Thymus (tissue), 11 donors: ENCODE results near the gene ACBD6. TPM values are rescaled to one million over a fixed set of nuclear protein-coding genes. Genes with fewer than 3 reads are reported as not detected.
A peak's percentile ranks its signal among the peaks of the same experiment; 100 is the strongest.
"Not testable (repeated sequence)": the region's sequence is repeated elsewhere in the genome, so short reads cannot be mapped to it uniquely, and the experiment has no call there.

Source experiments
- DNase-seq, 9 donors: peaks; one replicate each; pipeline ENCODE4 v3.0.0-alpha.2; 2013; ENCODE audit warnings: low spot score in 9 of 9, low read depth in 6 of 9, missing footprints in 1 of 9
- H3K27ac ChIP-seq, 2 donors: one replicate each; pipeline ENCODE4 v1.5.1; 2013; ENCODE audit warnings: control low read depth in 1 of 2, low read depth in 1 of 2, low read length in 1 of 2, mild to moderate bottlenecking in 1 of 2, moderate library complexity in 1 of 2
- H3K27me3 ChIP-seq, 2 donors: one replicate each; pipeline ENCODE4 v1.5.1; 2013; ENCODE audit warnings: low read length in 1 of 2; ENCODE audit not compliant: control insufficient read depth in 2 of 2, insufficient read depth in 1 of 2
- H3K36me3 ChIP-seq, 2 donors: one replicate each; pipeline ENCODE4 v1.5.1; 2013; ENCODE audit warnings: low read length in 1 of 2, mild to moderate bottlenecking in 1 of 2, moderate library complexity in 1 of 2; ENCODE audit not compliant: control insufficient read depth in 2 of 2, insufficient read depth in 2 of 2
- H3K4me1 ChIP-seq, 2 donors: one replicate each; pipeline ENCODE4 v1.5.1; 2013; ENCODE audit warnings: low read length in 2 of 2; ENCODE audit not compliant: control insufficient read depth in 2 of 2, insufficient read depth in 2 of 2
- H3K4me3 ChIP-seq, 2 donors: one replicate each; pipeline ENCODE4 v1.5.1; 2013; ENCODE audit warnings: low read length in 2 of 2, control low read depth in 1 of 2, mild to moderate bottlenecking in 1 of 2
- H3K9me3 ChIP-seq, 2 donors: one replicate each; pipeline ENCODE4 v1.5.1; 2013; ENCODE audit warnings: low read length in 1 of 2, mild to moderate bottlenecking in 1 of 2; ENCODE audit not compliant: control insufficient read depth in 2 of 2, insufficient read depth in 1 of 2
- WGBS: extraction: QIAGEN DNeasy Blood & Tissue Kit; methylation state at CpG from one replicate; pipeline ENCODE4 v1.1.7; 2013; 5-methylcytosine and 5-hydroxymethylcytosine counted together
- polyA plus RNA-seq: library from polyadenylated mRNA; stranded (reverse); fragments of 200-250 nt; gene quantifications from one replicate; pipeline ENCODE4 v1.2.3, GENCODE V29; 2013
- total RNA-seq: library from RNA; stranded (reverse); fragments of 120-200 nt; gene quantifications from one replicate; pipeline ENCODE4 v1.2.4, GENCODE V29; 2013
- donor health status: healthy.

ACBD6 gene
- total and polyA plus RNA-seq, 2 donors: 35.0 to 48.7 TPM

DNA sequence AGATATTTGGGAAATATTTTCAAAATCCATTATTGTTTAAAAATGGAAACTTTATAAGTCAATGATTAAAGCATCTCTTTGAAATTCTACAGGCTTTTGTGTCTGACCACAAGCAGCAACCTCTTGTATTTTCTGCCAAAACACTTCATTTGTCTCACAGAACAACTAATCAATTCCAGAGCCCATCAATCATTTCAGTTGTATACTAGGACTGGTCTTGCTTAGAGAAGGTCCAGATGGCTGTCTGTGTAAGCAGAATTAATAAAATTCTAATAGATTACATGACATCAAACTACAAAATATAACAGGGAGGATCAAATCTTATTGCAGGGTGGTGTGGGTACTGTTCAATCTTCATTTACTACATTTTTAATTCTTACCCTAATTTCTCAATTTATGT, 76.4 kb downstream of the ACBD6 start:
- no peak overlapping the region for H3K27ac ChIP-seq
- DNase-seq: no peak
- H3K4me3 ChIP-seq: no peak overlapping the region
- no peaks in the 10 kb centered on the region for H3K4me1 ChIP-seq
- no peaks in the 10 kb centered on the region for H3K27me3 ChIP-seq
- no peaks in the 10 kb centered on the region for H3K36me3 ChIP-seq
- no peaks in the 10 kb centered on the region for H3K9me3 ChIP-seq

DNA sequence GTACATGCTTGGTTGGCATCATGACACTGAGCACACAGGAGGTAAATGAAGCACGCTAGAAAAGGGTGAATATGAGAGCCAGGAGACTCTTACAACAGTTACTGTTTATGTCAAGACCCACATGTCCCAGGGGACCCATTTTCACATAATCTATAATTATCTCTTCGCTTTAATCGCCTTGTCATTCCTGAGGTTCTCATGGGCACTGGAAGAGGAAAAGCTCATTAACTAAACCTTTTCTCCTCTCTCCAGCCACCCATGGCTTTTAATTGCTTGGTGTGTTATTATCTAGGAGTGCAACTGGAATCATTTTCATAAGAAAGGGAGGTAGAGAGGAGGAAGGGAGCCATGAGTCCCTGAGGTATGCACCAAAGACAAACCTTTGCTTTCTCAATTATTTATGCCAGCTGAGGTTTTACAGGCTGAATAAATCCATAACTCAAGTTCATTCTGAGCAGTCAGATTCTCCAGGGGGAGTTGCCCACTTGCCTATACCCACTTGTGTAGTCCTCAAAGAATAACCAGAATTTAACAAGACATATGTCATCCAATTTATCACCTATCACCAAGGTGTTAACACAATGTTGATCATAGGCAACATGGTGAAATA, 77.4 kb downstream of the ACBD6 start:
- WGBS: 98% methylated on average over 3 of the region's 3 CpGs
- DNase-seq: no peak
- H3K4me1 ChIP-seq: no peaks in the 10 kb centered on the region
- no peak overlapping the region for H3K4me3 ChIP-seq
- H3K27ac ChIP-seq: no peak overlapping the region
- H3K27me3 ChIP-seq: no peaks in the 10 kb centered on the region
- no peaks in the 10 kb centered on the region for H3K36me3 ChIP-seq
- no peaks in the 10 kb centered on the region for H3K9me3 ChIP-seq

DNA sequence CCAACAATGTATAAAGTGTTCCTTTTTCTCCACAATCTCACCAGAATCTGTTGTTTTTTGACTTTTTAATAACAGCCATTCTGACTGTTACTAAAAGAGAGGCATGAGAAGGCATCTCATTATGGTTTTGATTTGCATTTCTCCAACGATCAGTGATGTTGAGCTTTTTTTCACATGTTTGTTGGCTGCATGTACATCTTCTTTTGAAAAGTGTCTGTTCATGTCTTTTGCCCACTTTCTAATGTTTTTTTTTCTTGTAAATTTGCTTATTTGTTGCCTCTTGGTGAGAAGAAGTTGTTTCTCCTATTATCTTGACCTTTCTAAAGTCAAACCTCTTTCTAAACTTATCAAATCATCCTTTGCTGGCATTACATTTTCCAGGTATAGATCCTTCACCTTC, 80.8 kb downstream of the ACBD6 start:
- H3K4me1 ChIP-seq: no peaks in the 10 kb centered on the region
- H3K36me3 ChIP-seq: no peaks in the 10 kb centered on the region
- no peaks in the 10 kb centered on the region for H3K9me3 ChIP-seq
- no peak for DNase-seq
- no peak overlapping the region for H3K27ac ChIP-seq
- H3K4me3 ChIP-seq: no peak overlapping the region
- no peaks in the 10 kb centered on the region for H3K27me3 ChIP-seq
- WGBS: 98% methylated on average over 1 of the region's 1 CpG

DNA sequence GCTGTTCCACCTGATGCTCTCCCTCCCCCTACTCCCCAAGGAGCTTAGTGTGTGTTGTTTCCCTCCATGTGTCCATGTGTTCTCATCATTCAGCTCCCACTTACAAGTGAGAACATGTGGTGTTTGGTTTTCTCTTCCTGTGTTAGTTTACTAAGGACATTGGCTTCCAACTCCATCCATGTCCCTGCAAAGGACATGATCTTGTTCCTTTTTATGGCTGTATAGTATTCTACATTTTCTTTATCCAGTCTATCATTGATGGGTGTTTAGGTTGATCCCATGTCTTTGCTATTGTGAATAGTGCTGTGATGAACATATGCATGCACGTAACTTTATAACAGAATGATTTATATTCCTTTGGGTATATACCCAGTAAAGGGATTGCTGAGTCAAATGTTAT, 81.2 kb downstream of the ACBD6 start:
- H3K27me3 ChIP-seq, H3K4me3 ChIP-seq, H3K9me3 ChIP-seq, H3K36me3 ChIP-seq, DNase-seq, H3K4me1 ChIP-seq, H3K27ac ChIP-seq: not testable (repeated sequence)
- 97% methylated on average over 1 of the region's 1 CpG for WGBS

DNA sequence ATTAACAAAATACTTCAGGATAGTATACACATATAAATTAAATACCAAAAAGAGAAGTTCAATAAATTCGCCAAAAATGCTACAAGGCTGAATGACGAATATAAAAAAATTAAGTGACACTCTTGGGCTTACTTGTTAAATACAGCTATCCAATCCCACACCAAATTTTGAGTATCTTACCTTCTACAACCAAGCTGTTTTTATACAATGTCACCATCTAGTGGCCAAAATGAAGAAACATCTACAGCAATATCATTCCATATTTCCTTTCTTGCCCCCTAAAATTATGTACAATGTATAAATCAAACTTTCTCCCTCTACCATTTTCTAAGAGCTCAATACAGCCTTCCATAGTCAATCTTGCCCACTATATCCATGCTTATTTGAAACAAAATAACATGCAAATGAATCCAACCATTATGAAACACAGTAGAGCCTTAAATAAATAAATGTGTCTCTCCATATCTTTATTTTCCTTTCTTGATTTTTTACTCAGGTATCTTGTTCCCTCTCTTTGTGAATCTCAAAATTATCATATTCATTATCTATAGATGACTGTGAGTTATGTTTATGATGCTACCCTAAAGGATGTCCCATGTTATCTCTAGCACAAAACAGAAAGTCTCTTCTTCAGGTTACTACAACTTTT, 86.3 kb downstream of the ACBD6 start:
- H3K4me3 ChIP-seq: no peak overlapping the region
- H3K27ac ChIP-seq: no peak overlapping the region
- WGBS: 96% methylated on average over 2 of the region's 2 CpGs
- H3K27me3 ChIP-seq: no peaks in the 10 kb centered on the region
- no peaks in the 10 kb centered on the region for H3K9me3 ChIP-seq
- no peaks in the 10 kb centered on the region for H3K36me3 ChIP-seq
- DNase-seq: peak in 8 of 9 donors; percentile 8 to 52 (median 20)
- H3K4me1 ChIP-seq: no peaks in the 10 kb centered on the region

DNA sequence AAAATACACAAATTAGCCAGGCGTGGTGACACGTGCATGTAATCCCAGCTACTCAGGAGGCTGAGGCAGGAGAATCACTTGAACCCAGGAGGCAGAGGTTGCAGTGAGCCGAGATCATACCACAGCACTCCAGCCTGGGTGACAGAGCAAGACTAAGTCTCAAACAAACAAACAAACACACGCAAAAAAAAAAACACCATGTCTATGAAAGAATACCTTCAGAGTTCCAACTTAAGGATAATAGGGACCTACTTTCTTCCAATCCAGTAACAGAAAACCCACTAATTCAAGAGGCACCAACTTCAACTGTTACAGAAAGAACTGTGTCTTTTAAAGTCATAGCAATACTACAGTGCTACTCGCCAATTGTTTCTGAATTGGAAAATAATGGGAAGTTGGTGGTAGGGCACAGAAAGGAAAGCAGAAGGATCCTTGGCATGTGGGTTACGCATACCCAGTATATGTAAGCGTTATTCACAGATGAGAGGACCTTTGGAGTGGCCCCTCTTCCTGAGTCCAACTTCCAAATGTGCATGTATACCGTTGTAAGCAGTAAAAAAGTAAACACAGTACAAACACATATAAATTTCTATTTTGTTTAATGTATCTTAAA, 87.0 kb downstream of the ACBD6 start:
- H3K27ac ChIP-seq: no peak overlapping the region
- no peak overlapping the region for H3K4me3 ChIP-seq
- H3K36me3 ChIP-seq: no peaks in the 10 kb centered on the region
- H3K27me3 ChIP-seq: no peaks in the 10 kb centered on the region
- DNase-seq: no peak
- H3K9me3 ChIP-seq: no peaks in the 10 kb centered on the region
- no peaks in the 10 kb centered on the region for H3K4me1 ChIP-seq
- 97% methylated on average over 8 of the region's 8 CpGs for WGBS

GRCh38 chr1:180412583-180412982, 89.8 kb downstream of the ACBD6 start:
- no peak overlapping the region for H3K27ac ChIP-seq
- WGBS: 96% methylated on average over 4 of the region's 4 CpGs
- no peak overlapping the region for H3K4me3 ChIP-seq

DNA sequence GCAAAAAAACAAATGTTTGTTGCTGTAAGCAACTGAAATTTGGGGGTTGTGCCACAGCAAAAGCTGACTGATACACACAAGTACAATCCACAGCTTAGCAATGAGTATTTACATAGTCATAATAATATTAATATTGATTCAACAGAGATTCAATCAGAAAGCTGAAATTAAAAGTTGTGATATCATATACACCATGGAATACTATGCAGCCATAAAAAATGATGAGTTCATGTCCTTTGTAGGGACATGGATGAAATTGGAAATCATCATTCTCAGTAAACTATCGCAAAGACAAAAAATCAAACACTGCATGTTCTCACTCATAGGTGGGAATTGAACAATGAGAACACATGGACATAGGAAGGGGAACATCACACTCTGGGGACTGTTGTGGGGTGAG, 94.2 kb downstream of the ACBD6 start:
- H3K4me3 ChIP-seq, H3K9me3 ChIP-seq, H3K27me3 ChIP-seq, H3K4me1 ChIP-seq, DNase-seq, H3K27ac ChIP-seq, H3K36me3 ChIP-seq: not testable (repeated sequence)
- 100% methylated on average over 1 of the region's 1 CpG for WGBS

More at GRCh38 chr1:180412583-180412982, 89.8 kb downstream of the ACBD6 start:
- H3K36me3 ChIP-seq: peaks cover 0 to 4% of the 10 kb centered on the region in 2 donors
- no peaks in the 10 kb centered on the region for H3K27me3 ChIP-seq
- H3K4me1 ChIP-seq: no peaks in the 10 kb centered on the region
- DNase-seq: no peak
- H3K9me3 ChIP-seq: no peaks in the 10 kb centered on the region

- DNase-seq: no peak
- H3K27ac ChIP-seq: no peak overlapping the region
- 97% methylated on average over 2 of the region's 2 CpGs for WGBS
- no peaks in the 10 kb centered on the region for H3K27me3 ChIP-seq
- peaks cover 0 to 4% of the 10 kb centered on the region in 2 donors for H3K36me3 ChIP-seq
- H3K4me3 ChIP-seq: no peak overlapping the region
- H3K4me1 ChIP-seq: no peaks in the 10 kb centered on the region
- H3K9me3 ChIP-seq: no peaks in the 10 kb centered on the region
Measured at GRCh38 chr1:180407051-180407450, 95.3 kb downstream of the ACBD6 start.
